ENCODE measurements around the gene RFNG. TPM values are rescaled to one million over a fixed set of nuclear protein-coding genes. Genes with fewer than 3 reads are reported as not detected.

The RFNG gene
- total RNA-seq, 4 donors from 2014 or later, result 36.0 to 49.0 (median 38.3) TPM

GRCh38 chr17:82028246-82028645 lies 23.4 kb downstream of the RFNG start:
- 94 to 95% methylated on average over 11 to 12 of the region's 13 CpGs for WGBS, 2 donors
- TF ChIP-seq, protein P1, sequence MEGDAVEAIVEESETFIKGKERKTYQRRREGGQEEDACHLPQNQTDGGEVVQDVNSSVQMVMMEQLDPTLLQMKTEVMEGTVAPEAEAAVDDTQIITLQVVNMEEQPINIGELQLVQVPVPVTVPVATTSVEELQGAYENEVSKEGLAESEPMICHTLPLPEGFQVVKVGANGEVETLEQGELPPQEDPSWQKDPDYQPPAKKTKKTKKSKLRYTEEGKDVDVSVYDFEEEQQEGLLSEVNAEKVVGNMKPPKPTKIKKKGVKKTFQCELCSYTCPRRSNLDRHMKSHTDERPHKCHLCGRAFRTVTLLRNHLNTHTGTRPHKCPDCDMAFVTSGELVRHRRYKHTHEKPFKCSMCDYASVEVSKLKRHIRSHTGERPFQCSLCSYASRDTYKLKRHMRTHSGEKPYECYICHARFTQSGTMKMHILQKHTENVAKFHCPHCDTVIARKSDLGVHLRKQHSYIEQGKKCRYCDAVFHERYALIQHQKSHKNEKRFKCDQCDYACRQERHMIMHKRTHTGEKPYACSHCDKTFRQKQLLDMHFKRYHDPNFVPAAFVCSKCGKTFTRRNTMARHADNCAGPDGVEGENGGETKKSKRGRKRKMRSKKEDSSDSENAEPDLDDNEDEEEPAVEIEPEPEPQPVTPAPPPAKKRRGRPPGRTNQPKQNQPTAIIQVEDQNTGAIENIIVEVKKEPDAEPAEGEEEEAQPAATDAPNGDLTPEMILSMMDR (IDR thresholded peaks at IDR 0.05), result no peak
- TF ChIP-seq POLR2A (IDR thresholded peaks at IDR 0.05), result no peak
- peaks cover 39 to 46% of the 10 kb centered on the region in 2 donors for H3K4me1 ChIP-seq
- no peak for DNase-seq
- intact Hi-C loops (cut with DNase I), result loop anchor here (5.0 kb wide), 2 partner anchors 74 to 294 kb away; no protein-coding TSS in a partner anchor
- no peak overlapping the region for H3K27ac ChIP-seq
- H3K27me3 ChIP-seq, result no peaks in the 10 kb centered on the region
- H3K4me3 ChIP-seq (replicated peaks in 1 of 3), result no peak overlapping the region
- no peaks in the 10 kb centered on the region for H3K9me3 ChIP-seq
- H3K36me3 ChIP-seq, result no peaks in the 10 kb centered on the region

GRCh38 chr17:82025401-82026107 lies 26.1 kb downstream of the RFNG start:
- Histone ChIP-seq H3K9me3 (no peaks in the 10 kb centered on the region), H3K4me3 (replicated peaks in 1 of 3) (no peak overlapping the region), H3K36me3 (no peaks in the 10 kb centered on the region), H3K4me1 (peaks cover 41 to 46% of the 10 kb centered on the region in 2 donors), H3K27me3 (no peaks in the 10 kb centered on the region), H3K27ac (no peak overlapping the region)
- no peak for TF ChIP-seq POLR2A (IDR thresholded peaks at IDR 0.05)
- TF ChIP-seq, protein P1 (IDR thresholded peaks at IDR 0.05), result no peak
- no peak for DNase-seq
- 97% methylated on average over 19 to 25 of the region's 25 CpGs for WGBS, 2 donors
- intact Hi-C loops (cut with DNase I), result loop anchor here (5.0 kb wide), 2 partner anchors 77 to 297 kb away; no protein-coding TSS in a partner anchor

DNA sequence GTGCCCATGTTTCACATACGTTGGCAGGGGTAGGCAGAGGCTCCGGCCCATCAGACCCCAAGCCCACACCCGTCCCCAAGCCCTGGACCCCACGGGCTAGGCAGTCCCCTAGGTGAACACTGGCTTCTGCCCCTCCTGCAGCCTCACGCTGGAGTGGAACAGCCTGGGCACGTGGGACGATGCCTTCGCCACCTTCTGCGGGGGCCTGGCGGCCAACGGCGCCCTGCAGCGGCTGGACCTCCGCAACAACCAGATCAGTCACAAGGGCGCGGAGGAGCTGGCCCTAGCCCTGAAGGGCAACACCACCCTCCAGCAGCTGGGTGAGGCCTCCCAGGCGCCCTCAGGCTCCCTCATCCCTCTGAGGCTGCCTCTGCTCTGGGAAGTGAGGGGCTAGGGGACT lies 26.8 kb downstream of the RFNG start:
- Histone ChIP-seq H3K27ac (no peak overlapping the region), H3K36me3 (no peaks in the 10 kb centered on the region), H3K27me3 (no peaks in the 10 kb centered on the region), H3K4me1 (peaks cover 34 to 39% of the 10 kb centered on the region in 2 donors), H3K9me3 (no peaks in the 10 kb centered on the region), H3K4me3 (replicated peaks in 1 of 3) (no peak overlapping the region)
- TF ChIP-seq, protein P1 (IDR thresholded peaks at IDR 0.05), result no peak
- no peak for TF ChIP-seq POLR2A (IDR thresholded peaks at IDR 0.05)
- intact Hi-C loops (cut with DNase I), result loop anchor here (5.0 kb wide), 2 partner anchors 77 to 297 kb away; no protein-coding TSS in a partner anchor
- DNase-seq, result no peak
- 97% methylated on average over 6 of the region's 17 CpGs; no CpG with 5 or more reads in 1 of the 2 donors for WGBS, 2 donors

DNA sequence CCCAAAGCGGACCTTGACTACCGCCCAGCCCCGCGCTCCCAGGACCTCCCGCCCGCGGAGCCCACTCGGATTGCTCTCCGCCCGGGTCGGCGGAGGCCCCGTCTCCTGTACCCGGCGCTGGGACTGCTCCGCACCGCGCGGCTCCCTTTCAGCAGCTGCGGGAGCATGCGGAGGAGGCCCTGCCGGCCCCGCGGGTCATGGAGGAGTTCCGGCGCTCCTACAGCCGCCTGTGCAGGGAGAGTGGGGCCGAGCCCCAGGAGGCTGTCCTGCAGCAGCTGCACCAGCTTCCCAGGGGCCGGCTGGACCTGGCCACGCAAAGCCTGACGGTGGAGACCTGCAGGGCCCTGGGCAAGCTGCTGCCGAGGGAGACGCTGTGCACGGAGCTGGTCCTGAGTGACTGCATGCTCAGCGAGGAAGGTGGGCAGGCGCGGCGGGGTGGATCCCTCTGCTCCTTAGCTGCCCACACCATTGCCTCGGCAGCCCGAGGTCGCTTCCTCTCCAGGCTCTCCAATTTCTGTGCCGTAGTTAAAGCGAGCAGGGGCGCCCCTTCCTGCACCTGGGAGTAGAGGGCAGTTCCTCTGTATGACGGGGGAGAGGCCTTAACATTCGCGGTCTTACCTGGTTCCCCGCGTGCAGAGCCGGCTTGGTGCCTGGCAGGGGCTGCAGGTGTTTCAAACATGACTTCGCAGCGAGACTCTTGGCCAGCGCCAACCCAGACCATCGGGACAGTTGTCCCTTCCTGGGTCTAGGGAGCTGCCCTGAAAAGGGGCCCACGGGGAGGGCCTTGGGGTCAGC lies 28.0 kb downstream of the RFNG start:
- intact Hi-C loops (cut with DNase I), result no loop called here
- TF ChIP-seq POLR2A (IDR thresholded peaks at IDR 0.05), result no peak
- TF ChIP-seq, protein P1 (IDR thresholded peaks at IDR 0.05), result no peak
- no peaks in the 10 kb centered on the region for H3K27me3 ChIP-seq
- DNase-seq, result peak in 1 of 2 donors; percentile 29
- H3K4me1 ChIP-seq, result peaks cover 24 to 27% of the 10 kb centered on the region in 2 donors
- H3K9me3 ChIP-seq, result no peaks in the 10 kb centered on the region
- peak overlapping the region in 2 of 3 donors; percentile 27 to 64 for H3K4me3 ChIP-seq (replicated peaks in 1 of 3)
- WGBS, 2 donors, result 14 to 20% methylated on average over 10 to 19 of the region's 55 CpGs
- no peaks in the 10 kb centered on the region for H3K36me3 ChIP-seq
- H3K27ac ChIP-seq, result no peak overlapping the region

Data from thyroid gland (tissue), 4 donors.